Activated gamma-delta T cell treated with anti-CD3 and anti-CD28 coated beads, Interleukin-2, amount 50 U/mL, for 16 hours (primary cell): ENCODE data around the gene PHETA1.
A peak's percentile ranks its signal among the peaks of the same experiment; 100 is the strongest.

Source experiments
- DNase-seq: peaks from one replicate; pipeline ENCODE4 v3.0.0-alpha.2; 2020; ENCODE audit warnings: low read depth

Gene PHETA1

DNA sequence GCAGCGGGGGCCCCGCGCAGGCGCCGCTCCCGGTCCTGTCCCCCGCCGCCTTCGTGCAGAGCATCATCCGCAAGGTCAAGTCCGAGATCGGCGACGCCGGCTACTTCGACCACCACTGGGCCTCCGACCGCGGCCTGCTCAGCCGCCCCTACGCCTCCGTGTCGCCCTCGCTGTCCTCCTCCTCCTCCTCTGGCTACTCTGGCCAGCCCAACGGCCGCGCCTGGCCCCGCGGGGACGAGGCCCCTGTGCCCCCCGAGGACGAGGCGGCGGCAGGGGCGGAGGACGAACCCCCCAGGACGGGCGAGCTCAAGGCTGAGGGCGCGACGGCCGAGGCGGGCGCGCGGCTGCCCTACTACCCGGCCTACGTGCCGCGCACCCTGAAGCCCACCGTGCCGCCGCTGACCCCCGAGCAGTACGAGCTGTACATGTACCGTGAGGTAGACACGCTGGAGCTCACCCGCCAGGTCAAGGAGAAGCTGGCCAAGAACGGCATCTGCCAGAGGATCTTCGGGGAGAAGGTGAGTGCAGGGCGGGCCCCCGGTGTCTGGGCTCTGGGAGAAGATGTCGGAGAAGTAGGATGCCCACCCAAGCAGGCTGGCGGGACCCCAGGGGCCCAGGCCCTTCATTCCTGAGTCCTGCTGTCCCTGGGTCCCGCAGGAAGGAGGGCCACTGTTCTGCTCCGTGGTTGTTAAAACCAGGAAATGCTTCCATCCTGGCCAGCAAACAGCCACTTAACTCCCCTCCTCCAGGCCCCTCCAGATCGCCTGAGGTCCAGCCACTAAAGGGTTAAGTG is 48.4 kb downstream of the PHETA1 start:
- no peak for DNase-seq

DNA sequence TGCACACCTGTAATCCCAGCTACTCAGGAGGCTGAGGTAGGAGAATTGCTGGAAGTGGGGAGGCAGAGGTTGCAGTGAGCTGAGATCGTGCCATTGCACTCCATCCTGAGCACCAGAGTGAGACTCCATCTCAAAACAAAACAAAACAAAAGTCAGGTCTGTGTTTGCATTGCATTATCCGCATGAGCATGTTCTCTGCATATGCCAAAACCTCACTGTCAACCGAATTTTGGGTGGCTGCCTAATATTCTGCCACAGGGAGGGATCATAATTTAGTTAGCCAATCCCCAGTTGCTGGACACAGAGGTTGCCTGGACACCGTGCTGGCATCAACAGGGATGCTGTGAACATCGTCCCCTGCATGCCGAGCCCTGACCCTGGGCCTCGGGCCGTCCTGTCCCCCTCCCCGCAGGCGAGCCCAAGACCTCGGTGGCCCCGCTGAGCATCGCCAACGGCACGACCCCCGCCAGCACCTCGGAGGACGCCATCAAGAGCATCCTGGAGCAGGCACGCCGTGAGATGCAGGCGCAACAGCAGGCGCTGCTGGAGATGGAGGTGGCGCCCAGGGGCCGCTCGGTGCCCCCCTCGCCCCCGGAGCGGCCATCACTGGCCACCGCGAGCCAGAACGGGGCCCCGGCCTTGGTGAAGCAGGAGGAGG is 49.2 kb downstream of the PHETA1 start:
- no peak for DNase-seq

DNA sequence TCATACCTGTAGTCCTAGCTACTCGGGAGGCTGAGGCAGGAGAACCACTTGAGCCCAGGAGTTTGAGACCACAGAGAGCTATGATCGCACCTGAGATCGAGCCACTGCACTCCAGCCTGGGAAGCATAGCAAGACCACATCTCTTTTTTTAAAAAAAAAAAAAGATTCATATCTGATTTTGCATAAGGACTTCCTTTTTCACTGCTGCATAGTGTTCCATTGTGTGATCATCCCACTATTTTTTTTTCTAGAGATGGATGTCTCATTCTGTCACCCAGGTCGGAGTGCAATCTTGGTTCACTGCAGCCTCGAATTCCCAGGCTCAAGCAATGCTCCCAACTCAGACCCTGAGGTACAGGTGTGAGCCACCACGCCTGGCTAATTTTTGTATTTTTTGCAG is 50.4 kb downstream of the PHETA1 start:
- no peak for DNase-seq

DNA sequence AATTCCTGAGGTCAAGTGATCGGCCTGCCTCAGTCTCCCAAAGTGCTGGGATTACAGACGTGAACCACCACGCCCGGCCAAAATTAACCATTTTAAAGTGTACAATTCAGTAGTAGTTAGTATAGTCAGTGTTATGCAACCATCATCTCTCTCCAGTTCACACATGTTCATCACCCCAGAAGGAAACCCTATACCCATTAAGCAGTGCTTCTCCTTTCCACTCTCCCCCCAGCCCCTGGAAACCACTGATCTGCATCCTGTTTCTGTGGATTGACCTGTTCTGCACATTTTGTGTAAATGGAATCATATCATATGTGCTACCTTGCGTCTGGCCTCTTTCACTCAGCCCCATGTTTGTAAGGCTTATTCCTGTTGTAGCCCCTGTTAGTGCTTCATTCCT is 52.2 kb downstream of the PHETA1 start:
- no peak for DNase-seq

DNA sequence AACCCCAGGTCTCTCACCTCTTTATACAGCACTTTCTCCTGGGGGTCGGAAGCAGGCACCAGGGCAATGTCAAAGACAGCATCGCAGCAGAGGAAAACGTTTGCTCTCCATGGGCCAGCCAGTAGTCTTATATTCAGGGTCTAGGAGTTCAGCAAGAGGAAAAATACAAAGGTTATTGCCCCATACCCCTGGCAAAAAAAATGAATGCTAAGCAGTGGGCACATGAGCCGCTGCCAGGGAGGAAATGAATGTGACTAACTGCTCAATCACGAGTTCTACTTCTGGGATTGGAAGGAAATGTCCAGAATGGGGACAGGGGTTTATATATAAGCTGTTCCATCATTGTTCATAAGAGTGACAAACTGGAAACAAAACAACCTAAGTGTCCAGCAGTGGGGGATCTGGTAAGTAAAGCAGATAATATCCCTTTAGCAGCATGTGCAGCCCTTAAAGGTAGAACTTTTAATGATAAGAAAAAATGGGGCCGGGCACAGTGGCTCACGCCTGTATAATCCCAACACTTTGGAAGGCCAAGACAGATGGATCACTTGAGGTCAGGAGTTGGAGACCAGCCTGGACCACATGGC is 53.8 kb downstream of the PHETA1 start:
- DNase-seq: no peak

DNA sequence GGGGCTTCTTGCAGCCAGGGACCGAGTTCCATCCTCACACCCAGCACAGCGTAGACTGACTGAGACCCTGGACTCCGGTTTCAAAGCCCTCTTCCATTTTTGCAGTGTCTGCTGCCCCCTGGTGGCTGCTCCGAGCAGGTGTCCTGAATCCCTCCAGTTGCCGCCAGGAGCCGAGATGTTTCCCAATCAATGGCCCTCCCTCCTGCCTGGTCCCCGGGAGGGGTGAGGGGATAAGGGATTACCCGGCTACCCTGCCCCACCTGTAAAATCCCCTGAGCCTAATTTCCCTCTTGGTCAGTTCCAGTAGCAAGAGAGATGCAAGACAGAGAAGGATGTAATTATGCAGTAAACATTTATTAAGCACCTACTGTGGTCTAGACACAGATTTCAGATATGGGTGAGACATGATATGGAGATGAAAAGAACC is 55.0 kb downstream of the PHETA1 start:
- peak; percentile 66 for DNase-seq

DNA sequence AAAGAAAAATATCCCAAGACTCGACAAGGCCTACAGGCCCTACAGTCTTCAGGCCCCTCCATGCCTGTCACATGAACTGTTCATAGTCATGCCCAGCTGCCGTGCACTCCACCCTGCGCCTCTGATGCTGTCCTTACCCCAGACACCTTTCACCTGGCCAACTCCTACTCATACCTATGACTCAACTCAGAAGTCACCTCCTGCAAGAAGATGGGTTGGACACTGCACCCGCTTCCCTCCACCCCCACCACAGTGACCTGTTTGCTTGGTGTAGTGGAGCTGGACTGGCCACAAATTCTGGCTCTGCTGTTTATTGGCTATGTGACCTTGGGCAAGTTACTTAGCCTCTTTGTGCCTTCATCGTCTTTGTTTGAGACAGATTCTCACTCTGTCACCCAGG is 56.2 kb downstream of the PHETA1 start:
- no peak for DNase-seq

DNA sequence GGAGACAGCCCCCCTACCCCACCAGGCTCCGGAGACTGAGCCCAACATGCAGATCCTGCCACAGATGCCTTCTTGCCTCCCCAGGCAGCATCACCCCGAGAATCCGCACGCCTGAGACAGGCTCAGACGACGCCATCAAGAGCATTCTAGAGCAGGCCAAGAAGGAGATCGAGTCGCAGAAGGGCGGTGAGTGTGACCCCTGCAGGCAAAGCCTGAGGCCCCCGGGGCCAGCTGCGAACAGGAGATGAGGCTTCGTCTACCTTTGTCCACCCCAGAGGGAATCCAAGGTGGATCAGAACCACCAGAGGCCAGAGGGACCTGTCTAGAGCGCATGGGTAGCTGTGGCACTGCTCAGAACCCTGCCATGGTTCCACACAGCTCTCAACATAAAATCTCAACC is 56.9 kb downstream of the PHETA1 start:
- DNase-seq: no peak

DNA sequence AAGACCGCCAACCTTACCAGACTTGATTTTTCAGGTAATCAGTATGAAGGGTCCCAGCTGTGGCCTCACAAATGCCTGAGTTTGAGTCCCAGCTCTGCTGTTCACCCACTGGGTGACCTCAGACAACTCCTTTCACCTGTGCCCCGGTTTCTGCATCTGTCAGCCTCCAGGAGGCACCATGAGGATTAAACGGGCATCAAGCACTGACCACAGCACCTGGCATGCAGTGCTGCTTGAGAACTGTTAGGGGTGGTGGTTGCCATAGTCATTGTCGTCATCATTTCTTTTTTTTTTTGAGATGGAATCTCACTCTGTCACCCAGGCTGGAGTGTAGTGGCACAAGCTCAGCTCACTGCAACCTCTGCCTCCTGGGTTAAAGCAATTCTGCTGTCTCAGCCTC is 57.9 kb downstream of the PHETA1 start:
- no peak for DNase-seq
